Caco-2 (cell line): Measurements from ENCODE around the gene PNPLA3. TPM values are rescaled to one million over a fixed set of nuclear protein-coding genes. Genes with fewer than 3 reads are reported as not detected.

Source experiments
- BruUV-seq: library from RNA; stranded (reverse); fragments of 400-500 nt; replicated peaks from 2 replicates; lab custom pipeline; 2021; lab: Mats Ljungman, UMichigan
- CTCF ChIA-PET: fragments of 300-600 bp; sonication (Branson Sonifier 250); formaldehyde crosslinking; loops from one replicate; lab custom pipeline; 2022; ENCODE audit warnings: antibody characterized with exemption; lab: Charles Lee
- POLR2A ChIA-PET: fragments of 300-600 bp; sonication (Branson Sonifier 250); formaldehyde crosslinking; loops from one replicate; lab custom pipeline; 2022; ENCODE audit warnings: antibody characterized with exemption; lab: Charles Lee
- DNase-seq, 2 experiments: peaks; one replicate each; pipeline versions ENCODE4 v3.0.0 to v3.0.0-alpha.2; 2020 to 2022
- H3K27me3 ChIP-seq: replicated peaks from 2 replicates; pipeline ENCODE4 v1.6.0; 2011; ENCODE audit warnings: low read length; ENCODE audit not compliant: control insufficient read depth, insufficient read depth
- H3K36me3 ChIP-seq: 2 replicates; pipeline ENCODE4 v1.5.1; 2011; ENCODE audit warnings: low read length; ENCODE audit not compliant: control insufficient read depth, insufficient read depth
- H3K4me1 ChIP-seq: fragments of 250-450 bp; sonication (Bioruptor Pico); 2 replicates; pipeline ENCODE4 v1.5.1; 2020; ENCODE audit warnings: mild to moderate bottlenecking
- H3K4me3 ChIP-seq: 2 replicates; pipeline ENCODE4 v1.5.1; 2011; ENCODE audit warnings: low read depth, mild to moderate bottlenecking, control low read depth, low read length
- H3K9me3 ChIP-seq: fragments of 250-450 bp; sonication (Bioruptor Pico); 2 replicates; pipeline ENCODE4 v1.5.1; 2020; ENCODE audit warnings: mild to moderate bottlenecking, moderate library complexity
- H3K27ac Mint-ChIP-seq: one replicate; pipeline ENCODE4 v1.8.0; 2022; ENCODE audit warnings: mixed read lengths; ENCODE audit not compliant: unreplicated experiment
- H3K27me3 Mint-ChIP-seq: one replicate; pipeline ENCODE4 v1.8.0; 2022; ENCODE audit warnings: mixed read lengths; ENCODE audit not compliant: insufficient read depth, unreplicated experiment
- H3K36me3 Mint-ChIP-seq: one replicate; pipeline ENCODE4 v1.8.0; 2022; ENCODE audit warnings: mild to moderate bottlenecking, mixed read lengths; ENCODE audit not compliant: insufficient read depth, unreplicated experiment
- H3K4me1 Mint-ChIP-seq: one replicate; pipeline ENCODE4 v1.8.0; 2022; ENCODE audit warnings: low read depth, mixed read lengths; ENCODE audit not compliant: unreplicated experiment
- H3K4me3 Mint-ChIP-seq: one replicate; pipeline ENCODE4 v1.8.0; 2022; ENCODE audit warnings: mild to moderate bottlenecking, moderate library complexity, mixed read lengths; ENCODE audit not compliant: unreplicated experiment
- H3K9me3 Mint-ChIP-seq: one replicate; pipeline ENCODE4 v1.8.0; 2022; ENCODE audit warnings: mixed read lengths; ENCODE audit not compliant: unreplicated experiment
- CTCF ChIP-seq, 2 experiments: fragments of 200-600 bp in 1 of 2; IDR thresholded peaks; 1 replicate in 1 of 2; 2 replicates in 1 of 2; pipeline versions ENCODE4 v1.5.1 to v1.8.0; 2011 to 2022; ENCODE audit warnings: antibody characterized with exemption in 1 of 2, control low read depth in 1 of 2, inconsistent platforms in 1 of 2, low read depth in 1 of 2, low read length in 1 of 2, mild to moderate bottlenecking in 1 of 2, moderate library complexity in 1 of 2; ENCODE audit not compliant: insufficient read depth in 1 of 2, severe bottlenecking in 1 of 2, unreplicated experiment in 1 of 2
- intact Hi-C: fragments of 100-400 bp; cut with micrococcal nuclease; formaldehyde crosslinking; loops from one replicate; pipeline ENCODE4 v1.10.0; 2022; ENCODE audit not compliant: unreplicated experiment
- total RNA-seq: library from RNA; stranded (reverse); gene quantifications from 2 replicates; pipeline ENCODE4 v1.2.3, GENCODE V29; 2022

The PNPLA3 gene
- total RNA-seq, 1 experiment from 2014 or later = 5.0 TPM

- H3K27me3 ChIP-seq = no peaks in the 10 kb centered on the region
- ChIA-PET CTCF (interaction anchor here (0.5 to 2.0 kb wide), 3 partner anchors 10 to 130 kb away, joined by 3 to 16 read pairs (median 5); no protein-coding TSS in a partner anchor), POLR2A (no interaction called here)
- BruUV-seq = TSS peak; percentile 42
- intact Hi-C loops = no loop called here
- H3K4me1 ChIP-seq = no peaks in the 10 kb centered on the region; the same call in 1 of the 2 replicates
- no peaks in the 10 kb centered on the region for H3K27me3 Mint-ChIP-seq
- no peak for TF ChIP-seq CTCF (IDR thresholded peaks at IDR 0.05; ENCODE audit: insufficient read depth in 1 of 2, low read depth in 1 of 2, low read length in 1 of 2, severe bottlenecking in 1 of 2, unreplicated experiment in 1 of 2)
- H3K36me3 Mint-ChIP-seq = no peaks in the 10 kb centered on the region
- H3K9me3 Mint-ChIP-seq = no peaks in the 10 kb centered on the region
- H3K9me3 ChIP-seq = no peaks in the 10 kb centered on the region
- H3K4me1 Mint-ChIP-seq = peaks cover 6% of the 10 kb centered on the region
- H3K36me3 ChIP-seq = no peaks in the 10 kb centered on the region; the same call in 1 of the 2 replicates
- no peak for DNase-seq
- peak overlapping the region; percentile 79 for H3K27ac Mint-ChIP-seq
- peak overlapping the region; percentile 85 for H3K4me3 Mint-ChIP-seq
- peak overlapping the region; percentile 82 for H3K4me3 ChIP-seq
Measured at GRCh38 chr22:43955883-43956782, 32.5 kb downstream of the PNPLA3 start.

GRCh38 chr22:43956805-43957463 lies 33.3 kb downstream of the PNPLA3 start:
- no peaks in the 10 kb centered on the region; the same call in 1 of the 2 replicates for H3K4me1 ChIP-seq
- Mint-ChIP-seq H3K9me3 (no peaks in the 10 kb centered on the region), H3K4me1 (peaks cover 6% of the 10 kb centered on the region), H3K27ac (no peak overlapping the region), H3K4me3 (peak overlapping the region; percentile 85), H3K36me3 (no peaks in the 10 kb centered on the region), H3K27me3 (no peaks in the 10 kb centered on the region)
- BruUV-seq = no TSS peak
- H3K36me3 ChIP-seq = no peaks in the 10 kb centered on the region; the same call in 1 of the 2 replicates
- intact Hi-C loops = no loop called here
- no peak overlapping the region; the same call in 1 of the 2 replicates for H3K4me3 ChIP-seq
- POLR2A ChIA-PET = no interaction called here
- CTCF ChIA-PET = no interaction called here
- no peak for DNase-seq
- no peak for TF ChIP-seq CTCF (IDR thresholded peaks at IDR 0.05; ENCODE audit: insufficient read depth in 1 of 2, low read depth in 1 of 2, low read length in 1 of 2, severe bottlenecking in 1 of 2, unreplicated experiment in 1 of 2)
- H3K27me3 ChIP-seq = no peaks in the 10 kb centered on the region
- H3K9me3 ChIP-seq = no peaks in the 10 kb centered on the region

GRCh38 chr22:43957871-43958270 lies 34.3 kb downstream of the PNPLA3 start:
- H3K4me3 ChIP-seq = no peak overlapping the region
- H3K27me3 Mint-ChIP-seq = no peaks in the 10 kb centered on the region
- H3K9me3 Mint-ChIP-seq = no peaks in the 10 kb centered on the region
- H3K36me3 Mint-ChIP-seq = no peaks in the 10 kb centered on the region
- H3K27ac Mint-ChIP-seq = no peak overlapping the region
- no peaks in the 10 kb centered on the region; the same call in 1 of the 2 replicates for H3K36me3 ChIP-seq
- H3K4me3 Mint-ChIP-seq = no peak overlapping the region
- CTCF ChIA-PET = no interaction called here
- no peak for TF ChIP-seq CTCF (IDR thresholded peaks at IDR 0.05; ENCODE audit: insufficient read depth in 1 of 2, low read depth in 1 of 2, low read length in 1 of 2, severe bottlenecking in 1 of 2, unreplicated experiment in 1 of 2)
- no TSS peak for BruUV-seq
- H3K4me1 Mint-ChIP-seq = peaks cover 6% of the 10 kb centered on the region
- no peaks in the 10 kb centered on the region; the same call in 1 of the 2 replicates for H3K4me1 ChIP-seq
- POLR2A ChIA-PET = no interaction called here
- intact Hi-C loops = no loop called here
- H3K27me3 ChIP-seq = no peaks in the 10 kb centered on the region
- H3K9me3 ChIP-seq = no peaks in the 10 kb centered on the region
- DNase-seq = no peak
